ENCODE results near the gene CHRND. TPM values are rescaled to one million over a fixed set of nuclear protein-coding genes. Genes with fewer than 3 reads are reported as not detected.

CHRND gene
- total and polyA plus RNA-seq, 7 experiments from 2014 or later = 0.13 TPM; not detected in 6

GRCh38 chr2:232521959-232522622, 3.9 kb upstream of the CHRND start:
- Histone ChIP-seq H3K4me1 (ENCODE audit: control insufficient read depth in 2 of 2, insufficient read depth in 2 of 2, low read length in 2 of 2) (peaks cover 0 to 7% of the 10 kb centered on the region in 2 donors), H3K27ac (ENCODE audit: low read depth, low read length) (no peak overlapping the region), H3K27me3 (ENCODE audit: control insufficient read depth in 2 of 2, insufficient read depth in 2 of 2, low read length in 2 of 2) (peaks cover 0 to 9% of the 10 kb centered on the region in 2 donors), H3K36me3 (ENCODE audit: control insufficient read depth in 2 of 3, insufficient read depth in 3 of 3, low read length in 3 of 3) (no peaks in the 10 kb centered on the region), H3K4me3 (ENCODE audit: low read length) (peak overlapping the region; percentile 20), H3K9me3 (ENCODE audit: control insufficient read depth in 2 of 3, low read length in 3 of 3) (no peaks in the 10 kb centered on the region)
- no peaks in the 10 kb centered on the region for H3K9me3 Mint-ChIP-seq
- H3K4me1 Mint-ChIP-seq = peaks cover 2 to 17% (median 11%) of the 10 kb centered on the region in 7 donors
- ChIA-PET POLR2A (interaction anchor here (0.8 kb wide), 1 partner anchor 28 kb away, joined by 3 read pairs; the partner anchor contains the start of genes EIF4E2 and TIGD1), CTCF (no interaction called here)
- H3K4me3 Mint-ChIP-seq = peak overlapping the region in 5 of 10 donors; percentile 45 to 80 (median 66)
- no peaks in the 10 kb centered on the region for H3K36me3 Mint-ChIP-seq
- H3K27ac Mint-ChIP-seq = no peak overlapping the region
- H3K27me3 Mint-ChIP-seq = peaks cover 18 to 40% (median 31%) of the 10 kb centered on the region in 5 donors
- DNase-seq (peak; percentile 31 to 82 (median 64)), ATAC-seq (peak; percentile 80)
- intact Hi-C loops (cut with micrococcal nuclease) = loop anchor here (1.0 to 10.0 kb wide), 5 partner anchors 75 to 670 kb away; partner anchors contain the start of gene NPPC (in 1 of the 2)

- POLR2A ChIA-PET = no interaction called here
- no peak overlapping the region for H3K27ac Mint-ChIP-seq
Observed at GRCh38 chr2:232522623-232523401, 3.1 kb upstream of the CHRND start.

DNA sequence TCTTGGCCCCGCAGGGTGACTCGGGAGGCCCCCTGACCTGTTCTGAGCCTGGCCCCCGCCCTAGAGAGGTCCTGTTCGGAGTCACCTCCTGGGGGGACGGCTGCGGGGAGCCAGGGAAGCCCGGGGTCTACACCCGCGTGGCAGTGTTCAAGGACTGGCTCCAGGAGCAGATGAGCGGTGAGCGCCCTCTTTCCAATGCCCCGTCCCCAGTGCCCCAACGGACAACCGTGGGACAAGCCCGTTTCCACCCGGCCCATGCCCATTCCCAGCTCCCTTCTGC, 2.6 kb upstream of the CHRND start:
- Histone ChIP-seq H3K27ac (ENCODE audit: low read depth, low read length) (no peak overlapping the region), H3K9me3 (ENCODE audit: control insufficient read depth in 2 of 3, low read length in 3 of 3) (no peaks in the 10 kb centered on the region), H3K4me3 (ENCODE audit: low read length) (no peak overlapping the region), H3K36me3 (ENCODE audit: control insufficient read depth in 2 of 3, insufficient read depth in 3 of 3, low read length in 3 of 3) (no peaks in the 10 kb centered on the region), H3K27me3 (ENCODE audit: control insufficient read depth in 2 of 2, insufficient read depth in 2 of 2, low read length in 2 of 2) (peaks cover 0 to 9% of the 10 kb centered on the region in 2 donors), H3K4me1 (ENCODE audit: control insufficient read depth in 2 of 2, insufficient read depth in 2 of 2, low read length in 2 of 2) (peaks cover 0 to 7% of the 10 kb centered on the region in 2 donors)
- ChIA-PET CTCF (interaction anchor here (0.7 to 1.2 kb wide), 3 partner anchors 12 to 1156 kb away, joined by 3 read pairs; no protein-coding TSS in a partner anchor), POLR2A (no interaction called here)
- Mint-ChIP-seq H3K27ac (no peak overlapping the region), H3K9me3 (peaks cover 0 to 2% (median 0%) of the 10 kb centered on the region in 11 donors), H3K36me3 (no peaks in the 10 kb centered on the region), H3K4me3 (peak overlapping the region in 9 of 10 donors; percentile 9 to 83 (median 66)), H3K27me3 (peaks cover 18 to 48% (median 35%) of the 10 kb centered on the region in 5 donors), H3K4me1 (peaks cover 2 to 23% (median 13%) of the 10 kb centered on the region in 7 donors)
- intact Hi-C loops (cut with micrococcal nuclease) = loop anchor here (2.0 to 10.0 kb wide), 4 partner anchors 77 to 671 kb away; partner anchors contain the start of gene NPPC (in 1 of the 2)
- no peak for DNase-seq
- no peak for ATAC-seq

More at GRCh38 chr2:232522623-232523401, 3.1 kb upstream of the CHRND start:
- Mint-ChIP-seq H3K4me1 (peaks cover 2 to 19% (median 11%) of the 10 kb centered on the region in 7 donors), H3K9me3 (peaks cover 0 to 1% (median 0%) of the 10 kb centered on the region in 11 donors), H3K27me3 (peaks cover 20 to 43% (median 32%) of the 10 kb centered on the region in 5 donors), H3K4me3 (peak overlapping the region; percentile 9 to 83 (median 67)), H3K36me3 (no peaks in the 10 kb centered on the region)
- H3K9me3 ChIP-seq (ENCODE audit: control insufficient read depth in 2 of 3, low read length in 3 of 3) = no peaks in the 10 kb centered on the region
- H3K36me3 ChIP-seq (ENCODE audit: control insufficient read depth in 2 of 3, insufficient read depth in 3 of 3, low read length in 3 of 3) = no peaks in the 10 kb centered on the region
- no peak overlapping the region for H3K27ac ChIP-seq (ENCODE audit: low read depth, low read length)
- DNase-seq (no peak), ATAC-seq (no peak)
- H3K4me1 ChIP-seq (ENCODE audit: control insufficient read depth in 2 of 2, insufficient read depth in 2 of 2, low read length in 2 of 2) = peaks cover 0 to 7% of the 10 kb centered on the region in 2 donors
- H3K27me3 ChIP-seq (ENCODE audit: control insufficient read depth in 2 of 2, insufficient read depth in 2 of 2, low read length in 2 of 2) = peaks cover 0 to 9% of the 10 kb centered on the region in 2 donors
- CTCF ChIA-PET = interaction anchor here (0.7 to 1.2 kb wide), 3 partner anchors 13 to 1155 kb away, joined by 3 read pairs; no protein-coding TSS in a partner anchor
- H3K4me3 ChIP-seq (ENCODE audit: low read length) = peak overlapping the region; percentile 20
- intact Hi-C loops (cut with micrococcal nuclease) = loop anchor here (1.0 to 10.0 kb wide), 5 partner anchors 76 to 671 kb away; partner anchors contain the start of gene NPPC (in 1 of the 2)

GRCh38 chr2:232523682-232524597, 2.0 kb upstream of the CHRND start:
- Histone ChIP-seq H3K36me3 (ENCODE audit: control insufficient read depth in 2 of 3, insufficient read depth in 3 of 3, low read length in 3 of 3) (no peaks in the 10 kb centered on the region), H3K9me3 (ENCODE audit: control insufficient read depth in 2 of 3, low read length in 3 of 3) (no peaks in the 10 kb centered on the region), H3K4me3 (ENCODE audit: low read length) (no peak overlapping the region), H3K27ac (ENCODE audit: low read depth, low read length) (no peak overlapping the region), H3K4me1 (ENCODE audit: control insufficient read depth in 2 of 2, insufficient read depth in 2 of 2, low read length in 2 of 2) (peaks cover 0 to 12% of the 10 kb centered on the region in 2 donors), H3K27me3 (ENCODE audit: control insufficient read depth in 2 of 2, insufficient read depth in 2 of 2, low read length in 2 of 2) (peaks cover 0 to 9% of the 10 kb centered on the region in 2 donors)
- ChIA-PET POLR2A (interaction anchor here (0.7 kb wide), 1 partner anchor 21 kb away, joined by 3 read pairs; no protein-coding TSS in a partner anchor), CTCF (interaction anchor here (0.7 to 1.2 kb wide), 3 partner anchors 12 to 1156 kb away, joined by 3 read pairs; no protein-coding TSS in a partner anchor)
- Mint-ChIP-seq H3K27ac (no peak overlapping the region), H3K4me3 (peak overlapping the region in 9 of 10 donors; percentile 25 to 76 (median 44)), H3K36me3 (no peaks in the 10 kb centered on the region), H3K9me3 (peaks cover 0 to 2% (median 0%) of the 10 kb centered on the region in 11 donors), H3K27me3 (peaks cover 18 to 54% (median 38%) of the 10 kb centered on the region in 5 donors), H3K4me1 (peaks cover 6 to 29% (median 19%) of the 10 kb centered on the region in 7 donors)
- intact Hi-C loops (cut with micrococcal nuclease) = loop anchor here (2.0 to 10.0 kb wide), 4 partner anchors 77 to 672 kb away; partner anchors contain the start of gene NPPC (in 1 of the 2)
- ATAC-seq (peak; percentile 12), DNase-seq (peak in 2 of 9 donors; percentile 4 to 36)

- intact Hi-C loops (cut with micrococcal nuclease) = loop anchor here (5.0 to 10.0 kb wide), 3 partner anchors 80 to 672 kb away; partner anchors contain the start of gene NPPC (in 1 of the 2)
- peaks cover 7 to 33% (median 23%) of the 10 kb centered on the region in 7 donors for H3K4me1 Mint-ChIP-seq
- peak overlapping the region in 3 of 10 donors; percentile 44 to 66 (median 44) for H3K4me3 Mint-ChIP-seq
- Histone ChIP-seq H3K27me3 (ENCODE audit: control insufficient read depth in 2 of 2, insufficient read depth in 2 of 2, low read length in 2 of 2) (peaks cover 0 to 9% of the 10 kb centered on the region in 2 donors), H3K4me1 (ENCODE audit: control insufficient read depth in 2 of 2, insufficient read depth in 2 of 2, low read length in 2 of 2) (peaks cover 0 to 16% of the 10 kb centered on the region in 2 donors), H3K36me3 (ENCODE audit: control insufficient read depth in 2 of 3, insufficient read depth in 3 of 3, low read length in 3 of 3) (no peaks in the 10 kb centered on the region), H3K27ac (ENCODE audit: low read depth, low read length) (no peak overlapping the region), H3K4me3 (ENCODE audit: low read length) (no peak overlapping the region), H3K9me3 (ENCODE audit: control insufficient read depth in 2 of 3, low read length in 3 of 3) (no peaks in the 10 kb centered on the region)
- peaks cover 0 to 2% (median 0%) of the 10 kb centered on the region in 11 donors for H3K9me3 Mint-ChIP-seq
- no peak overlapping the region for H3K27ac Mint-ChIP-seq
- ChIA-PET POLR2A (no interaction called here), CTCF (no interaction called here)
- peaks cover 22 to 51% (median 36%) of the 10 kb centered on the region in 5 donors for H3K27me3 Mint-ChIP-seq
- no peak for ATAC-seq
- no peak for DNase-seq
- H3K36me3 Mint-ChIP-seq = no peaks in the 10 kb centered on the region
Observed at GRCh38 chr2:232524771-232525170, 1.2 kb upstream of the CHRND start.
